ENCODE results near the gene ITGA2B.
"Not testable (repeated sequence)": the region's sequence is repeated elsewhere in the genome, so short reads cannot be mapped to it uniquely, and the experiment has no call there.

ITGA2B gene

GRCh38 chr17:44349553-44350070 is 39.8 kb downstream of the ITGA2B start:
- Histone ChIP-seq H3K9me3 (ENCODE audit: low read length) (no peaks in the 10 kb centered on the region), H3K4me3 (ENCODE audit: low read length) (no peak overlapping the region), H3K36me3 (ENCODE audit: insufficient read depth, low read length) (peaks cover 14% of the 10 kb centered on the region), H2AFZ (ENCODE audit: low read depth, low read length) (no peak overlapping the region), H3K27me3 (ENCODE audit: insufficient read depth, low read length) (no peaks in the 10 kb centered on the region), H3K4me1 (ENCODE audit: insufficient read depth, low read length) (peaks cover 6% of the 10 kb centered on the region)

GRCh38 chr17:44348988-44349364 is 40.5 kb downstream of the ITGA2B start:
- H3K4me3 ChIP-seq (ENCODE audit: low read length) = no peak overlapping the region
- H2AFZ ChIP-seq (ENCODE audit: low read depth, low read length) = no peak overlapping the region
- no peaks in the 10 kb centered on the region for H3K9me3 ChIP-seq (ENCODE audit: low read length)
- no peaks in the 10 kb centered on the region for H3K27me3 ChIP-seq (ENCODE audit: insufficient read depth, low read length)
- H3K36me3 ChIP-seq (ENCODE audit: insufficient read depth, low read length) = peaks cover 14% of the 10 kb centered on the region
- H3K4me1 ChIP-seq (ENCODE audit: insufficient read depth, low read length) = peaks cover 6% of the 10 kb centered on the region

GRCh38 chr17:44348234-44348987 is 41.0 kb downstream of the ITGA2B start:
- no peak overlapping the region for H3K4me3 ChIP-seq (ENCODE audit: low read length)
- H3K36me3 ChIP-seq (ENCODE audit: insufficient read depth, low read length) = peaks cover 14% of the 10 kb centered on the region
- no peaks in the 10 kb centered on the region for H3K27me3 ChIP-seq (ENCODE audit: insufficient read depth, low read length)
- peaks cover 6% of the 10 kb centered on the region for H3K4me1 ChIP-seq (ENCODE audit: insufficient read depth, low read length)
- H3K9me3 ChIP-seq (ENCODE audit: low read length) = no peaks in the 10 kb centered on the region
- no peak overlapping the region for H2AFZ ChIP-seq (ENCODE audit: low read depth, low read length)

GRCh38 chr17:44347206-44348055 is 42.0 kb downstream of the ITGA2B start:
- H3K9me3 ChIP-seq (ENCODE audit: low read length); H3K27me3 ChIP-seq (ENCODE audit: insufficient read depth, low read length); H3K4me3 ChIP-seq (ENCODE audit: low read length); H3K36me3 ChIP-seq (ENCODE audit: insufficient read depth, low read length); H2AFZ ChIP-seq (ENCODE audit: low read depth, low read length); H3K4me1 ChIP-seq (ENCODE audit: insufficient read depth, low read length): not testable (repeated sequence)

- H3K27me3 ChIP-seq (ENCODE audit: insufficient read depth, low read length) = peaks cover 4% of the 10 kb centered on the region
- no peaks in the 10 kb centered on the region for H3K36me3 ChIP-seq (ENCODE audit: insufficient read depth, low read length)
- H2AFZ ChIP-seq (ENCODE audit: low read depth, low read length) = no peak overlapping the region
- peaks cover 6% of the 10 kb centered on the region for H3K4me1 ChIP-seq (ENCODE audit: insufficient read depth, low read length)
- H3K4me3 ChIP-seq (ENCODE audit: low read length) = peak overlapping the region; percentile 76
- H3K9me3 ChIP-seq (ENCODE audit: low read length) = no peaks in the 10 kb centered on the region
Observed at GRCh38 chr17:44346064-44346844, 43.2 kb downstream of the ITGA2B start.

GRCh38 chr17:44345454-44346026 is 43.9 kb downstream of the ITGA2B start:
- Histone ChIP-seq H3K4me1 (ENCODE audit: insufficient read depth, low read length) (peaks cover 6% of the 10 kb centered on the region), H3K36me3 (ENCODE audit: insufficient read depth, low read length) (no peaks in the 10 kb centered on the region), H3K27me3 (ENCODE audit: insufficient read depth, low read length) (peaks cover 4% of the 10 kb centered on the region), H3K4me3 (ENCODE audit: low read length) (peak overlapping the region; percentile 76), H3K9me3 (ENCODE audit: low read length) (no peaks in the 10 kb centered on the region), H2AFZ (ENCODE audit: low read depth, low read length) (peak overlapping the region; percentile 30)

GRCh38 chr17:44344939-44345453 is 44.5 kb downstream of the ITGA2B start, which contains the start of gene GRN:
TSS of gene GRN (plus strand) at chr17:44345302. CDS start at chr17:44349165, 3,863 bp downstream.
- Histone ChIP-seq H3K36me3 (ENCODE audit: insufficient read depth, low read length) (no peaks in the 10 kb centered on the region), H3K4me3 (ENCODE audit: low read length) (peak within 1 kb of the TSS; percentile 76), H2AFZ (ENCODE audit: low read depth, low read length) (peak within 1 kb of the TSS; percentile 30), H3K27me3 (ENCODE audit: insufficient read depth, low read length) (peaks cover 6% of the 10 kb centered on the region), H3K9me3 (ENCODE audit: low read length) (no peaks in the 10 kb centered on the region), H3K4me1 (ENCODE audit: insufficient read depth, low read length) (peaks cover 6% of the 10 kb centered on the region)

- Histone ChIP-seq H3K36me3 (ENCODE audit: insufficient read depth, low read length) (no peaks in the 10 kb centered on the region), H3K4me3 (ENCODE audit: low read length) (no peak overlapping the region), H3K27me3 (ENCODE audit: insufficient read depth, low read length) (peaks cover 7% of the 10 kb centered on the region), H2AFZ (ENCODE audit: low read depth, low read length) (no peak overlapping the region), H3K9me3 (ENCODE audit: low read length) (no peaks in the 10 kb centered on the region), H3K4me1 (ENCODE audit: insufficient read depth, low read length) (peaks cover 6% of the 10 kb centered on the region)
Observed at GRCh38 chr17:44343510-44344209, 45.8 kb downstream of the ITGA2B start.

GRCh38 chr17:44340553-44340952 is 48.9 kb downstream of the ITGA2B start:
- H2AFZ ChIP-seq (ENCODE audit: low read depth, low read length); H3K4me3 ChIP-seq (ENCODE audit: low read length); H3K36me3 ChIP-seq (ENCODE audit: insufficient read depth, low read length); H3K4me1 ChIP-seq (ENCODE audit: insufficient read depth, low read length); H3K9me3 ChIP-seq (ENCODE audit: low read length): not testable (repeated sequence)
- peaks cover 26% of the 10 kb centered on the region for H3K27me3 ChIP-seq (ENCODE audit: insufficient read depth, low read length)

- Histone ChIP-seq H3K36me3 (ENCODE audit: insufficient read depth, low read length) (no peaks in the 10 kb centered on the region), H3K9me3 (ENCODE audit: low read length) (no peaks in the 10 kb centered on the region), H3K4me1 (ENCODE audit: insufficient read depth, low read length) (no peaks in the 10 kb centered on the region), H2AFZ (ENCODE audit: low read depth, low read length) (no peak overlapping the region), H3K27me3 (ENCODE audit: insufficient read depth, low read length) (peaks cover 39% of the 10 kb centered on the region), H3K4me3 (ENCODE audit: low read length) (no peak overlapping the region)
Observed at GRCh38 chr17:44338702-44339101, 50.7 kb downstream of the ITGA2B start.

- Histone ChIP-seq H2AFZ (ENCODE audit: low read depth, low read length) (no peak overlapping the region), H3K4me3 (ENCODE audit: low read length) (no peak overlapping the region), H3K27me3 (ENCODE audit: insufficient read depth, low read length) (peaks cover 39% of the 10 kb centered on the region), H3K9me3 (ENCODE audit: low read length) (no peaks in the 10 kb centered on the region), H3K36me3 (ENCODE audit: insufficient read depth, low read length) (no peaks in the 10 kb centered on the region), H3K4me1 (ENCODE audit: insufficient read depth, low read length) (peaks cover 3% of the 10 kb centered on the region)
Observed at GRCh38 chr17:44335968-44336367, 53.5 kb downstream of the ITGA2B start.

- H3K36me3 ChIP-seq (ENCODE audit: insufficient read depth, low read length) = no peaks in the 10 kb centered on the region
- no peak overlapping the region for H2AFZ ChIP-seq (ENCODE audit: low read depth, low read length)
- no peak overlapping the region for H3K4me3 ChIP-seq (ENCODE audit: low read length)
- no peaks in the 10 kb centered on the region for H3K9me3 ChIP-seq (ENCODE audit: low read length)
- peaks cover 4% of the 10 kb centered on the region for H3K4me1 ChIP-seq (ENCODE audit: insufficient read depth, low read length)
- H3K27me3 ChIP-seq (ENCODE audit: insufficient read depth, low read length) = peaks cover 39% of the 10 kb centered on the region
Observed at GRCh38 chr17:44335564-44335963, 53.9 kb downstream of the ITGA2B start.
